ENCODE data around the gene FAM13A. TPM values are rescaled to one million over a fixed set of nuclear protein-coding genes. Genes with fewer than 3 reads are reported as not detected.

Gene FAM13A
- total and polyA plus RNA-seq, 2 of the 8 experiments (the other 6 are each of a cell fraction or from before 2014, with no cell fraction given) = 7.1 to 16.5 TPM

- H3K23ac ChIP-seq (ENCODE audit: insufficient read length) = no peak overlapping the region
- H3K4me2 ChIP-seq (ENCODE audit: insufficient read depth in 1 of 2, low read depth in 2 of 2, low read length in 2 of 2) = no peak overlapping the region
- no peak overlapping the region for H3K4ac ChIP-seq (replicated peaks; ENCODE audit: insufficient read length, low read depth, low read length)
- H2BK12ac ChIP-seq (ENCODE audit: low read depth, low read length) = no peak overlapping the region
- ChIA-PET POLR2A (ENCODE audit: partially characterized antibody) (no interaction called here), CTCF (ENCODE audit: partially characterized antibody) (interaction anchor here (1.5 kb wide), 2 partner anchors 20 to 78 kb away, joined by 4 read pairs; no protein-coding TSS in a partner anchor)
- FAIRE-seq (no peak), DNase-seq (ENCODE audit: low read depth in 1 of 2, low spot score in 2 of 2) (no peak)
- H3K14ac ChIP-seq (ENCODE audit: insufficient read length) = no peak overlapping the region
- no peak overlapping the region for H3K18ac ChIP-seq (ENCODE audit: extremely low read depth, low read length)
- 90% methylated on average over 10 of the region's 10 CpGs; no CpG with 5 or more reads in 1 of the 2 experiments for WGBS, 2 experiments (ENCODE audit: extremely low coverage in 1 of 2, insufficient coverage in 1 of 2, insufficient read length in 1 of 2, insufficient replicate concordance in 2 of 2, low coverage in 1 of 2, low lambda C conversion rate in 2 of 2, missing lambda C conversion rate in 1 of 2)
- H3K56ac ChIP-seq (replicated peaks; ENCODE audit: insufficient read length, low read depth, low read length) = no peak overlapping the region
- no peaks in the 10 kb centered on the region for H3K9me3 ChIP-seq (ENCODE audit: insufficient read depth in 2 of 2, low read depth in 1 of 2, low read length in 1 of 2)
- H4K91ac ChIP-seq (replicated peaks; ENCODE audit: insufficient read length, low read length) = no peak overlapping the region
- no peak overlapping the region for H2BK5ac ChIP-seq (ENCODE audit: low read depth, low read length)
- H3K27ac ChIP-seq (ENCODE audit: low read depth, low read length) = no peak overlapping the region
- H2AFZ ChIP-seq (ENCODE audit: low read length) = no peak overlapping the region
- peaks cover 2 to 30% (median 16%) of the 10 kb centered on the region in 4 experiments; a peak in 6 of 8 replicates for H3K36me3 ChIP-seq (ENCODE audit: control insufficient read depth in 2 of 4, insufficient read depth in 4 of 4, low read length in 3 of 4)
- H3K4me1 ChIP-seq (replicated peaks in 1 of 4; ENCODE audit: control insufficient read depth in 3 of 4, insufficient read depth in 4 of 4, low read length in 3 of 4) = no peaks in the 10 kb centered on the region
- no peaks in the 10 kb centered on the region for H3K79me1 ChIP-seq (ENCODE audit: low read depth, low read length)
- H2BK120ac ChIP-seq (replicated peaks; ENCODE audit: low read depth, low read length) = no peak overlapping the region
- no peaks in the 10 kb centered on the region for H4K20me1 ChIP-seq (replicated peaks in 1 of 2; ENCODE audit: control insufficient read depth in 1 of 2, insufficient read depth in 2 of 2, low read length in 2 of 2)
- no peak overlapping the region for H3K4me3 ChIP-seq (ENCODE audit: extremely low read depth in 1 of 4, insufficient read depth in 2 of 4, low read depth in 3 of 4, low read length in 4 of 4)
- H3K79me2 ChIP-seq (ENCODE audit: control insufficient read depth in 1 of 2, insufficient read depth in 2 of 2, low read length in 2 of 2) = no peaks in the 10 kb centered on the region
- no peak for TF ChIP-seq BRCA1 (IDR thresholded peaks at IDR 0.05; ENCODE audit: low read depth, low read length)
- TF ChIP-seq EZH2 (IDR thresholded peaks at IDR 0.05; ENCODE audit: low read depth, low read length, severe bottlenecking) = no peak
- no peak for TF ChIP-seq USF2 (IDR thresholded peaks at IDR 0.05; ENCODE audit: low read length)
- no peak overlapping the region for H2BK15ac ChIP-seq (ENCODE audit: low read length)
- no peak overlapping the region for H2BK20ac ChIP-seq (ENCODE audit: low read length)
- H4K5ac ChIP-seq (ENCODE audit: insufficient read length, low read depth, low read length) = no peak overlapping the region
- H3K27me3 ChIP-seq (replicated peaks in 1 of 4; ENCODE audit: control insufficient read depth in 3 of 4, extremely low read depth in 1 of 4, insufficient read depth in 3 of 4, low read length in 3 of 4) = no peaks in the 10 kb centered on the region
- H4K8ac ChIP-seq (ENCODE audit: extremely low read depth, insufficient read depth, low read length) = no peak overlapping the region
- no peak overlapping the region for H3K9ac ChIP-seq (replicated peaks in 1 of 4; ENCODE audit: extremely low read depth in 1 of 4, low read depth in 3 of 4, low read length in 3 of 4)
- no peak overlapping the region for H2AK5ac ChIP-seq (ENCODE audit: low read depth, low read length)
- H3K23me2 ChIP-seq (ENCODE audit: low read depth, low read length) = no peaks in the 10 kb centered on the region
These were observed 306.6 kb downstream of the FAM13A start for GRCh38 chr4:88750369-88750768.

All from H1 (cell line).